GM19240 (cell line): ENCODE results near the gene SLC8A1.
"Not testable (repeated sequence)": the region's sequence is repeated elsewhere in the genome, so short reads cannot be mapped to it uniquely, and the experiment has no call there.

Source experiments
- DNase-seq: peaks from one replicate; pipeline ENCODE4 v3.0.0; 2011; ENCODE audit warnings: low spot score; ENCODE audit not compliant: insufficient read length

The SLC8A1 gene

DNA sequence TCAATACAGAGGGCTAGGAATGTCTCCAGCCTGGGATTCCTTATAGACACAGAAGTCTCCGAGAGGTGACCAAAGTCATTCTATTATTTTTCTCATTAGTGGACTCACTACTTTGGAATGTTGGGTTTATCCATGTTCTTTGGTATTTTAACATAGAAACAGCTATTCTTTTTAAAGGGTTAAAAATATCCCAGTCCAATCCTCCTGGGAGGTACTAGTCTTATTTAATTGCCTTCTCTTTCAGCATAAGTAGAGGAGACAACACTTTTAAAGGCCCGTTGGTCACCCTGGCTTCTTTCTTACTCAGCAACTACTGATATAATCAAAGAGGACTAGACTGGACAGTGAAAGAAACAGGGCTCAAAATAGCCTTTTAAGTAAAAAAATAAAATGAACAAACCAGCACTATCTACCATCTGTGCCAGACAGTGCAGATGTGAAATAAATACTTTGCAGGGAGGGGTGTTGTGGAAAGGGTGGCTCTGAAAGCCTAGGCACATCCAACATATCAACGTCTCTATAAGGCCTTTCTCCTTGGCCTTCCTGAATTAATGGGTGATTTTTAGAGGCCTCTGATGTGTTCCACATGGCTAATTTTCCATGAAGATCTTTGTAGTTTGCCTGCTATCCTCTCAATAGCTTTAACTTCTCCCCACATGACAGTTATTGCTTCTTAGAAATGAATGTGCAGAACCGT lies 338.5 kb downstream of the SLC8A1 start:
- no peak for DNase-seq

- no peak for DNase-seq
Measured at GRCh38 chr2:40109381-40109780, 342.5 kb downstream of the SLC8A1 start.

GRCh38 chr2:40108851-40109250 lies 343.0 kb downstream of the SLC8A1 start:
- DNase-seq, result no peak

GRCh38 chr2:40106061-40106460 lies 345.8 kb downstream of the SLC8A1 start:
- no peak for DNase-seq

GRCh38 chr2:40105593-40105992 lies 346.3 kb downstream of the SLC8A1 start:
- DNase-seq, result no peak

GRCh38 chr2:40103590-40103989 lies 348.3 kb downstream of the SLC8A1 start:
- no peak for DNase-seq

GRCh38 chr2:40103163-40103562 lies 348.7 kb downstream of the SLC8A1 start:
- DNase-seq, result no peak

- no peak for DNase-seq
Measured at GRCh38 chr2:40102447-40102846, 349.4 kb downstream of the SLC8A1 start.

- no peak for DNase-seq
Measured at GRCh38 chr2:40101131-40101575, 350.7 kb downstream of the SLC8A1 start.

DNA sequence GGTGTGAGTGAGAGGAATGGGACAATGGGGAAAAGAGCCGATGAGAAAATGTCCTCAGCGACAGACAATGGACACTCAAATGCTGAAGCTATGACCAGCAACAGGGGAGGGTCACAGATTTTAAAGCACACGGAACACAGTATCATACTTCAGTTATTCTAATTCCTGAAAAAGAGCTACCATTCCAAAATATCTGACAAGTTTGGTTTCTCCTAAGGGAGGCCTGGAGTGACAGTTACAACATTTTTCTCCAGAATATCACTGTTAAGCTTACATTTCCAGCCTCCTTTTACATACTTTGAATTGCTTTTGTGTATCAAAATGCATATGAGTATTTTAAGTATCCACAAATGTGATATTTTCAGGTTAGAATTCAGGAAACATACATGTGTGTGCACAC lies 351.2 kb downstream of the SLC8A1 start:
- no peak for DNase-seq

DNA sequence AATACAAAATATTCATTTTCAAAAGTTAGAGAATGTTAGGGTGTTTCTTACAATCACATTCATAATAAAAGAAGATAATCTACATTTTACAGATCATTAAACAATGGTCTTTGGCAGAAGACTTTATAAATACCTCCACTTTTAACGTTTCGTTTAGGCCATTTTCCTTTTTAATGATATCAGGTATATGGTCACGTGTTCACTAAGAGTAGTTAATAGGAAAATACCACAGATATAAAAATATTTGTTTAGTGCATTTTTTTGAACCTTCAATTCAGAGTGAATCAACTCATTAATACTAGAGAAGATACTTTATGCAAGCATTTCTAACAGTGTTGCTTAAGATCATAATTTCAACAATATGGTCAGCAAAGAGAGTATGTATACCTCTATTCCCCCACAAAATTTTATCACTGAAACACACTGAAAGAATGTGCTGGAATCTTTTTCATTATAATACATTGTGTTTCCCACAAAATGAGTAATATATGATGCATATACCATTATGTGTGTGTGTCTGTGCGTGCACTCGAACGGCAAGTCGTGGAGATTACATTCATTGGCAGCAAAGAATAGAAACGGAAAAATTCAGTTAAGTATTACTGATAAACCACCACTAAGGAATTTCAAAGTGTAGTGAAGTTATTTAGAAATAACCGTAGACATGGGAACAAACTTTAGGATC lies 353.0 kb downstream of the SLC8A1 start:
- DNase-seq, result no peak

GRCh38 chr2:40097691-40098385 lies 354.1 kb downstream of the SLC8A1 start:
- no peak for DNase-seq

GRCh38 chr2:40096360-40096759 lies 355.5 kb downstream of the SLC8A1 start:
- DNase-seq, result no peak

- no peak for DNase-seq
Measured at GRCh38 chr2:40095000-40095399, 356.9 kb downstream of the SLC8A1 start.

DNA sequence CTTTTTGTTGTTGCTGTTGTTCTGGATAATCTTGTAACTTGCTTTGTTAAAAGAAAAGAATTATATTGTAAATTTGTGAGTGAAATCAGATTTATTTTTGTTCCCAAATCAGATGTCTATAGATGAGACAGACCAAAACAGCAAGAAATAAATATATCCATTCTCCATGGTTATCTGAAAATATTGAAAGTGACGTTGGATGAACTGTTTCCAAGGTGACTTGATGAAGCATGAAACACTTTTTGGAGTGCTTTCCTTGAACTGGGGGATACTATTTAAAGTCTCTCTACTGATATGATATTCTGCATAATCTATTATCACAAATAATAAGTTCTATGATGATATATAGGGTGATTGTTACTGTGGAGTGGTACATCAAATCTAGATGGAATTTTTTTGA lies 357.4 kb downstream of the SLC8A1 start:
- DNase-seq, result no peak

GRCh38 chr2:40093021-40093675 lies 358.7 kb downstream of the SLC8A1 start:
- no peak for DNase-seq

GRCh38 chr2:40090044-40090443 lies 361.8 kb downstream of the SLC8A1 start:
- DNase-seq, result no peak

GRCh38 chr2:40087927-40088326 lies 364.0 kb downstream of the SLC8A1 start:
- DNase-seq, result no peak

- no peak for DNase-seq
Measured at GRCh38 chr2:40087434-40087833, 364.5 kb downstream of the SLC8A1 start.

GRCh38 chr2:40085786-40086185 lies 366.1 kb downstream of the SLC8A1 start:
- no peak for DNase-seq

DNA sequence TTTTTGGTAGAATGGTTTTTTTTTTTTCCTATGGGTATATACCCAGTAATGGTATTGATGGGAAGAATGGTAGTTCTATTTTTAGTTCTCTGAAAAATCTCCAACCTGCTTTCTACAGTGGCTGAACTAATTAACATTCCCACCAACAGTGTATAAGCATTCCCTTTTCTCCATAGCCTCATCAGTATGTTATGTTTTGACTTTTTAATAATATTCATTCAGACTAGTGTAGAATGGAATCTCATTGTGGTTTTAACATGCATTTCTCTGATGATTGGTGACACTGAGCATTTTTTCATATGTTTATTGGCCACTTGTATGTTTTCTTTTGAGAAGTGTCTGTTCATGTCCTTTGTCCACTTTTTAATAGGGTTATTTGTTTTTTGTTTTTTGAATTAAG lies 378.6 kb downstream of the SLC8A1 start:
- DNase-seq, result not testable (repeated sequence)
